ENCODE results near the gene FAM117A. TPM values are rescaled to one million over a fixed set of nuclear protein-coding genes. Genes with fewer than 3 reads are reported as not detected.

Gene FAM117A
- total RNA-seq, 1 experiment from 2014 or later = 9.7 TPM

- no TSS peak for BruUV-seq (replicated peaks)
- Histone ChIP-seq H3K79me2 (ENCODE audit: low read length) (peaks cover 78% of the 10 kb centered on the region), H3K4me3 (ENCODE audit: low read length) (no peak overlapping the region), H3K4me2 (ENCODE audit: low read length) (no peak overlapping the region), H3K36me3 (ENCODE audit: low read depth, low read length) (peaks cover 6% of the 10 kb centered on the region; the same call in 1 of the 2 replicates), H4K20me1 (ENCODE audit: low read length) (0 out of 2 replicates have a peak, but pooled peaks cover 3% of the 10 kb centered on the region), H3K27me3 (ENCODE audit: low read length) (no peaks in the 10 kb centered on the region), H2AFZ (ENCODE audit: low read length) (no peak overlapping the region), H3K4me1 (ENCODE audit: insufficient read depth, low read length) (peaks cover 6% of the 10 kb centered on the region; the same call in 1 of the 2 replicates), H3K9me2 (replicated peaks; ENCODE audit: low read length) (no peaks in the 10 kb centered on the region), H3K9ac (ENCODE audit: low read length) (no peak overlapping the region), H3F3A (ENCODE audit: low read length, unreplicated experiment) (no peaks in the 10 kb centered on the region), H3K9me3 (ENCODE audit: low read length) (no peaks in the 10 kb centered on the region), H3K27ac (ENCODE audit: low read length) (no peak overlapping the region)
- POLR2A ChIA-PET (ENCODE audit: unreplicated experiment) = no interaction called here
- intact Hi-C loops (cut with micrococcal nuclease) = no loop called here
- TF ChIP-seq EZH2phosphoT487 (IDR thresholded peaks at IDR 0.05; ENCODE audit: borderline replicate concordance, low read length) (no peak), EZH2 (IDR thresholded peaks at IDR 0.05; ENCODE audit: low read length, unreplicated experiment) (no peak)
- TF ChIP-seq, protein P1, sequence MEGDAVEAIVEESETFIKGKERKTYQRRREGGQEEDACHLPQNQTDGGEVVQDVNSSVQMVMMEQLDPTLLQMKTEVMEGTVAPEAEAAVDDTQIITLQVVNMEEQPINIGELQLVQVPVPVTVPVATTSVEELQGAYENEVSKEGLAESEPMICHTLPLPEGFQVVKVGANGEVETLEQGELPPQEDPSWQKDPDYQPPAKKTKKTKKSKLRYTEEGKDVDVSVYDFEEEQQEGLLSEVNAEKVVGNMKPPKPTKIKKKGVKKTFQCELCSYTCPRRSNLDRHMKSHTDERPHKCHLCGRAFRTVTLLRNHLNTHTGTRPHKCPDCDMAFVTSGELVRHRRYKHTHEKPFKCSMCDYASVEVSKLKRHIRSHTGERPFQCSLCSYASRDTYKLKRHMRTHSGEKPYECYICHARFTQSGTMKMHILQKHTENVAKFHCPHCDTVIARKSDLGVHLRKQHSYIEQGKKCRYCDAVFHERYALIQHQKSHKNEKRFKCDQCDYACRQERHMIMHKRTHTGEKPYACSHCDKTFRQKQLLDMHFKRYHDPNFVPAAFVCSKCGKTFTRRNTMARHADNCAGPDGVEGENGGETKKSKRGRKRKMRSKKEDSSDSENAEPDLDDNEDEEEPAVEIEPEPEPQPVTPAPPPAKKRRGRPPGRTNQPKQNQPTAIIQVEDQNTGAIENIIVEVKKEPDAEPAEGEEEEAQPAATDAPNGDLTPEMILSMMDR (conservative IDR thresholded peaks at IDR 0.05; ENCODE audit: low read depth, low read length) = no peak
- DNase-seq (no peak), ATAC-seq (no peak)
- CTCF ChIA-PET = no interaction called here
Observed at GRCh38 chr17:49670002-49670401, 93.9 kb downstream of the FAM117A start.

- Histone ChIP-seq H3K9me3 (ENCODE audit: low read length) (no peaks in the 10 kb centered on the region), H3K4me2 (ENCODE audit: low read length) (no peak overlapping the region), H3K9ac (ENCODE audit: low read length) (no peak overlapping the region), H3K4me1 (ENCODE audit: insufficient read depth, low read length) (no peaks in the 10 kb centered on the region), H3K27me3 (ENCODE audit: low read length) (no peaks in the 10 kb centered on the region), H3K36me3 (ENCODE audit: low read depth, low read length) (peaks cover 3% of the 10 kb centered on the region; the same call in 1 of the 2 replicates), H3K4me3 (ENCODE audit: low read length) (no peak overlapping the region), H3F3A (ENCODE audit: low read length, unreplicated experiment) (no peaks in the 10 kb centered on the region), H2AFZ (ENCODE audit: low read length) (no peak overlapping the region), H4K20me1 (ENCODE audit: low read length) (no peaks in the 10 kb centered on the region), H3K9me2 (replicated peaks; ENCODE audit: low read length) (no peaks in the 10 kb centered on the region), H3K79me2 (ENCODE audit: low read length) (peaks cover 80% of the 10 kb centered on the region), H3K27ac (ENCODE audit: low read length) (no peak overlapping the region)
- no TSS peak for BruUV-seq (replicated peaks)
- intact Hi-C loops (cut with micrococcal nuclease) = no loop called here
- ChIA-PET CTCF (no interaction called here), POLR2A (ENCODE audit: unreplicated experiment) (no interaction called here)
- no peak for TF ChIP-seq EZH2 (IDR thresholded peaks at IDR 0.05; ENCODE audit: low read length, unreplicated experiment)
- TF ChIP-seq, protein P1 (conservative IDR thresholded peaks at IDR 0.05; ENCODE audit: low read depth, low read length) = no peak
- no peak for TF ChIP-seq EZH2phosphoT487 (IDR thresholded peaks at IDR 0.05; ENCODE audit: borderline replicate concordance, low read length)
- DNase-seq = no peak
- ATAC-seq = no peak
Observed at GRCh38 chr17:49667854-49668253, 96.1 kb downstream of the FAM117A start.

DNA sequence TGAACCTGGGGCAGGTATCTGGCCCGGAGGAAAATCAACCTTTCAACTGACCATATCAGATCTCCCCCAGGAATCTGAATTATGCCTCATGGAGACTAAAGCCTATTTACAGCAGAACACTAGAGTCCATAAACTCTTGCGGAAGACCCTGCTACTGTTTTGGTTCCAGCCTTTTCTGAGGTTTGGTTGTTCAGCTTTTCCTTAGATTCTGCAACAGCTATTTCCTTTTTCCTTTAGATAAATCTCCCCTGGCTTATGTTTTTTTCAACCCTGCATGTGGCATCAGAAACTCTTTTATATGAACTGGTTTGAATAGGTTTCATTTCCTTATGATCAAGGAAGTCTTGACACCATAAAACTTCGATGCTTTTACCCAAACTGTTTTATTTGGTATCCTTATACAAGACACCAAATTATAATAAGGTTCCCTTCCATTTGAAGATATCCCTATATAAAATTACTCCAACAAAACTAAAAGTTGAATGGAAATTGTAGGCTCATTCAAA lies 99.2 kb downstream of the FAM117A start:
- Histone ChIP-seq H3K9me3 (ENCODE audit: low read length) (no peaks in the 10 kb centered on the region), H3K36me3 (ENCODE audit: low read depth, low read length) (peaks cover 3% of the 10 kb centered on the region; the same call in 1 of the 2 replicates), H3K4me3 (ENCODE audit: low read length) (no peak overlapping the region), H3K4me1 (ENCODE audit: insufficient read depth, low read length) (no peaks in the 10 kb centered on the region), H3K4me2 (ENCODE audit: low read length) (no peak overlapping the region), H3K27ac (ENCODE audit: low read length) (no peak overlapping the region), H2AFZ (ENCODE audit: low read length) (no peak overlapping the region), H3K9ac (ENCODE audit: low read length) (no peak overlapping the region), H3K79me2 (ENCODE audit: low read length) (peaks cover 66% of the 10 kb centered on the region), H3K9me2 (replicated peaks; ENCODE audit: low read length) (no peaks in the 10 kb centered on the region), H3F3A (ENCODE audit: low read length, unreplicated experiment) (no peaks in the 10 kb centered on the region), H4K20me1 (ENCODE audit: low read length) (no peaks in the 10 kb centered on the region), H3K27me3 (ENCODE audit: low read length) (no peaks in the 10 kb centered on the region)
- CTCF ChIA-PET = no interaction called here
- POLR2A ChIA-PET (ENCODE audit: unreplicated experiment) = interaction anchor here (0.6 kb wide), 1 partner anchor 757 kb away, joined by 4 read pairs; the partner anchor contains the start of gene UBE2Z
- intact Hi-C loops (cut with micrococcal nuclease) = no loop called here
- TSS peak; percentile 14 for BruUV-seq (replicated peaks)
- no peak for ATAC-seq
- TF ChIP-seq EZH2phosphoT487 (IDR thresholded peaks at IDR 0.05; ENCODE audit: borderline replicate concordance, low read length) (no peak), EZH2 (IDR thresholded peaks at IDR 0.05; ENCODE audit: low read length, unreplicated experiment) (no peak)
- TF ChIP-seq, protein P1 (conservative IDR thresholded peaks at IDR 0.05; ENCODE audit: low read depth, low read length) = no peak
- DNase-seq = no peak

All from PC-3 (cell line).